Esophagus muscularis mucosa (tissue), 3 donors: Measurements from ENCODE around the gene DESI1.

Experiments used
- CTCF ChIP-seq, 3 experiments: fragments of 200-600 bp in 2 of 3; fragments of 450-650 bp in 1 of 3; sonication (generic) in 2 of 3; IDR thresholded peaks; one replicate each; pipeline ENCODE4 v1.5.1; 2017 to 2019; ENCODE audit warnings: antibody characterized with exemption in 3 of 3, mild to moderate bottlenecking in 2 of 3, moderate library complexity in 1 of 3
- EP300 ChIP-seq: sonication (generic); formaldehyde crosslinking; IDR thresholded peaks from one replicate; pipeline ENCODE4 v1.6.1; 2017; ENCODE audit warnings: antibody characterized with exemption

- TF ChIP-seq EP300 (no peak), CTCF (IDR thresholded peaks at IDR 0.05) (no peak)
Observed at GRCh38 chr22:41579297-41579996, 41.4 kb downstream of the DESI1 start.
